Stimulated activated CD4-positive, alpha-beta T cell treated with anti-CD3 and anti-CD28 coated beads, Interleukin-15, amount 100 ng/mL, for 48 hours (primary cell): ENCODE data around the gene MECP2.

Source experiments
- DNase-seq, 2 donors: peaks; one replicate each; pipeline ENCODE4 v3.0.0-alpha.2; 2020; ENCODE audit warnings: low read depth in 2 of 2

MECP2 gene

GRCh38 chrX:154061801-154062200 lies 35.7 kb downstream of the MECP2 start:
- no peak for DNase-seq

- no peak for DNase-seq
Observed at GRCh38 chrX:154059729-154060245, 37.7 kb downstream of the MECP2 start.

- no peak for DNase-seq
Observed at GRCh38 chrX:154059231-154059630, 38.3 kb downstream of the MECP2 start.

GRCh38 chrX:154058214-154058997 lies 39.1 kb downstream of the MECP2 start:
- DNase-seq: no peak

- no peak for DNase-seq
Observed at GRCh38 chrX:154057791-154058190, 39.7 kb downstream of the MECP2 start.

- no peak for DNase-seq
Observed at GRCh38 chrX:154056770-154057241, 40.7 kb downstream of the MECP2 start.

GRCh38 chrX:154051201-154051810 lies 46.2 kb downstream of the MECP2 start:
- peak; percentile 22 to 68 for DNase-seq

- DNase-seq: no peak
Observed at GRCh38 chrX:154050113-154050495, 47.4 kb downstream of the MECP2 start.

- DNase-seq: no peak
Observed at GRCh38 chrX:154049209-154050112, 48.1 kb downstream of the MECP2 start.

GRCh38 chrX:154048398-154048797 lies 49.1 kb downstream of the MECP2 start:
- DNase-seq: no peak

- DNase-seq: no peak
Observed at GRCh38 chrX:154046940-154047610, 50.4 kb downstream of the MECP2 start.

- DNase-seq: no peak
Observed at GRCh38 chrX:154046031-154046781, 51.3 kb downstream of the MECP2 start.

GRCh38 chrX:154044091-154044490 lies 53.4 kb downstream of the MECP2 start:
- no peak for DNase-seq

GRCh38 chrX:154043003-154043763 lies 54.3 kb downstream of the MECP2 start:
- DNase-seq: no peak

- no peak for DNase-seq
Observed at GRCh38 chrX:154040863-154041262, 56.7 kb downstream of the MECP2 start.

- no peak for DNase-seq
Observed at GRCh38 chrX:154040307-154040756, 57.2 kb downstream of the MECP2 start.

GRCh38 chrX:154039577-154039976 lies 57.9 kb downstream of the MECP2 start:
- DNase-seq: no peak

GRCh38 chrX:154038656-154039055 lies 58.9 kb downstream of the MECP2 start:
- DNase-seq: no peak

GRCh38 chrX:154037754-154038153 lies 59.8 kb downstream of the MECP2 start:
- no peak for DNase-seq

GRCh38 chrX:154036513-154036912 lies 61.0 kb downstream of the MECP2 start:
- no peak for DNase-seq
